GM12891 (cell line): Measurements from ENCODE around the gene ZMYND11.

ENCODE experiments used
- DNase-seq: peaks from one replicate; pipeline ENCODE4 v3.0.0; 2011; ENCODE audit warnings: low spot score; ENCODE audit not compliant: insufficient read length
- FAIRE-seq: peaks from 2 replicates; lab custom pipeline; 2011; peaks lifted over from hg19 to GRCh38; lab: Jason Lieb, UNC
- PAX5 ChIP-seq: IDR thresholded peaks from 2 replicates; pipeline ENCODE4 v1.6.1; 2011; ENCODE audit warnings: low read length, moderate library complexity, mild to moderate bottlenecking; ENCODE audit not compliant: insufficient read depth, severe bottlenecking
- POLR2A ChIP-seq: IDR thresholded peaks from 2 replicates; pipeline ENCODE4 v1.6.1; 2011; ENCODE audit warnings: low read depth, low read length, control low read depth
- POLR2AphosphoS5 ChIP-seq: IDR thresholded peaks from 2 replicates; pipeline ENCODE4 v1.6.1; 2011; ENCODE audit warnings: low read depth, low read length, control low read depth
- POU2F2 ChIP-seq: IDR thresholded peaks from 2 replicates; pipeline ENCODE4 v1.6.1; 2011; ENCODE audit warnings: low read depth, mild to moderate bottlenecking, control low read depth, low read length, moderate library complexity
- SPI1 ChIP-seq: IDR thresholded peaks from 2 replicates; pipeline ENCODE4 v1.6.1; 2011; ENCODE audit warnings: low read depth, low read length, control low read depth
- TAF1 ChIP-seq: IDR thresholded peaks from 2 replicates; pipeline ENCODE4 v1.6.1; 2011; ENCODE audit warnings: low read depth, low read length, control low read depth

Gene ZMYND11

DNA sequence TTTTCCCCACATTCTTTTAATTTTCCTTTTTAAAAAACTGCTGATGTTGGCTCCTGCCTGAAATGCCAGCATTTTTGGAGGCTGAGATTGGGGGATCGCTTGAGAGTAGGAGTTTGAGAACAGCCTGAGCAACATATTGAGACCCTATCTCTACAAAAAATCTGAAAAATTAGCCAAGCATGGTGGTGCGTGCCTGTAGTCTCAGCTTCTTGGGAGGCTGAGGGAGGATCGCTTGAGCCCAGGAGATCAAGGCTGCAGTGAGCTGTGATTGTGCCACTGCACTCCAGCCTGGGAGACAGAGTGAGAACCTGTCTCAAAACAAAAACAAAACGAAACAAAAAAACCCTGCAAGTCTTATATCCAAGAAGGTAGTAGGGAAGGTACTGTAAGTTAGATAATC, 51.7 kb downstream of the ZMYND11 start:
- DNase-seq (no peak), FAIRE-seq (no peak)
- TF ChIP-seq POU2F2 (no peak), POLR2AphosphoS5 (no peak), POLR2A (no peak), SPI1 (no peak), TAF1 (no peak), PAX5 (no peak)

DNA sequence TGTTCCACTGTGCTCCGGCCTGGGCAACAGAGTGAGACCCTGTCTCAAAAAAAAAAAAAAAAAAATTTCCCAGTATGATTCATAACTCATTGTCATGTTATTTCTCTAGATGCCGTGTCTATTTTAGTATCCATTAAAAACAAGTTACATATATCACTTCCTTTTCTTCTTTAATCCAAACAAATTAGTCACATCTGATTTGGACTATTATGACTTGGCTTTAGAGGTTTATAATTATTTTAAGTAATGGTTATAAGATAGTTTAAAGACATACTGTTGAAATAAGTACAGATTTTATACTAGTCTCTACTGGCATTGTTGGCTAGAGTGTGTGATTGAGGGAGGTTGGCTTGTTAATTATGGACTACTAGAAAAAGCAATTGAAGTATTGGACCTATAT, 53.3 kb downstream of the ZMYND11 start:
- FAIRE-seq (no peak), DNase-seq (no peak)
- TF ChIP-seq SPI1 (no peak), PAX5 (no peak), TAF1 (no peak), POLR2A (no peak), POLR2AphosphoS5 (no peak), POU2F2 (no peak)

DNA sequence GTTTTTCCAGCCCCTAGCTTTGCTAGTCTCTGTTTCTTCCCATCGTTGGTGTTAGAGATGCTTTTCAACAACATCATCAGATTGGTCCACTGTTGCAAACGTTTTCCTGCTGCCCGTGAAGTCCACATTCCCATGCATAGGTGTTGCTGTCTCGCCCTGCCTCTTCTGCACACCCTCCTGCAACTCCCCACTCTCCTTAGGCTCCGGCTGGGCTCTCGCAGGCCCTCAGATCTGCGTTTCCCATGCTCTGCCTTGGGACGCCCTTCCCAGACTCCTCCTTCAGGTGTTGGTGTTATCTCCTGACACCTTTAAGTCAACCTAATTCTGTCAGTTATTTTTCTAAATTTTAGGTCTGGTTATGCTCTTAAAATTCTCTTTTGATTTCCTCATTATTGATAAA, 55.0 kb downstream of the ZMYND11 start:
- TF ChIP-seq POLR2AphosphoS5 = no peak
- DNase-seq = no peak
- no peak for FAIRE-seq

DNA sequence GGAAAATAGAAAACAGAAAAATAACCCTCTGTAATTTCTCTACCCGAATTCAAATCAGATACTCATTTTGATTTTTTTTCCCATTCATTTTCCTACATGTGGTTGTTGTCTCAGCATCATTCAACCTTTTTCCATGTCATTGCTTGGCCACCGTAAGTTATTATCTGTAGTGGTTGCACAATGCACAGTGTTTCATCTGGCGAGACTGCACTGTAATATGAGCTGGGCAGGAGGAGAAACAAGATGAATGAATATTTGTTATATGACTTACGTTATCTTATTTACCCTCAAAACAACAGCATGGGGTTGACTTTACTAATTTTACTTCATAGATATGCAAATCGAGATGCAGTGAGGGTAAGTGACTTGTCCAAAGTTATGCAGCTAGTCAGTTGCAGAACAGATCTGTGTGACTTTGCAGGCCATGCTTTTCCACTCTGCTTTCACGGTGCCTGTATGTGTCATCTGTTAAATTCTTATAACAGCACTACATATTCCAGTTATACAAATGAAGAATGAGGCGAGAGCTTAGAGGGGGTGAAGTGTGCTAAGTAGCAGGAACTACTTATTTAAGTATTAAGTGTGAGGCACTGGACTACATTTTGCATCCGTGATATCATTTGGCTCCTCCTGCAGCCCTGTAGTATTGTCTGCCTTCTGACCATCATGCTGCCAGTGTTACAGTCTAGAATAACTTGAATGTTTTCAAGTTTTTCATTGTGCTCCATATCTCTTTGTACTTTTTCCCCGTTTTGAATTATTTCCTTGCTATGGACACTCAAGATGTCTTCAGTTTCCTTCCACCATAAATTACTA, 56.7 kb downstream of the ZMYND11 start:
- DNase-seq (no peak), FAIRE-seq (peak; percentile 40)
- no peak for TF ChIP-seq SPI1
- no peak for TF ChIP-seq TAF1
- TF ChIP-seq POU2F2 = no peak
- no peak for TF ChIP-seq POLR2A
- TF ChIP-seq PAX5 = no peak
- no peak for TF ChIP-seq POLR2AphosphoS5

DNA sequence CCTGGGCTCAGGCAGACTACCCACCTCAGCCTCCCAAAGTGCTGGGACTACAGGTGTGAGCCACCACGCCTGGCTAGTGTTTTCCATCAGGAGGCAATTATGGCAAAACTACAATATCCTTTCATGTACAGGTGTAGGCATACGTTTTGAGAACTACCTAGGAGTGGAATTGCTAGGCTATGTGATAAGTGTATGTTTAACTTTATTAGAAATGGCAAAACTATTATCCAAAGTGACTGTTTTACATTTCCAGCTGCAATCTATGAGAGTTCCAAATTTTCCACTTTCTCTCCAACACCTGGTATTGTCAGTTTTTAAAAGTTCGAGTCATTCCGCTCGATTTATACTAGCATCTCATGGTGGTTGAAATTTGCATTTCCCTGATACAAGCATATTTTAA, 59.0 kb downstream of the ZMYND11 start:
- TF ChIP-seq SPI1 (no peak), PAX5 (no peak), POLR2AphosphoS5 (no peak), TAF1 (no peak), POLR2A (no peak), POU2F2 (no peak)
- FAIRE-seq = no peak

DNA sequence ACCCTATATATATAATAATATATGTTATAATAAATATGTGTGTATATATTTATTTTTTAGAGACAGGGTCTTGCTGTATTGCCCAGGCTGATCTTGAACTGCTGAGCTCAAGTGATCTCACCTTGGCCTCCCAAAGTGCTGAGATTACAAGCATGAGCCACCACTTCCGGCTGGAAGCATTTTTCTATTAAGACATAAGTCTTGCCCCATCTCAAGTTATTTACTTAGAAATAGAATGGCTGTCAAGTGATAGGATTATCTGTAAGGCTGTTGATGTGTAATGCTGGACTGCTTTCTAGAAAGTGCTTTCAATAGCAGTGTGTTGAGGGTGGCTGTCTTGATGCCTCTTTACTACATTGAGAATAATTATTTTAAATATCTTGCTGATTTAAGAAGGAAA, 65.2 kb downstream of the ZMYND11 start:
- FAIRE-seq = no peak
- DNase-seq = no peak

More for the DNA sequence above, 59.0 kb downstream of the ZMYND11 start:
- DNase-seq = no peak

DNA sequence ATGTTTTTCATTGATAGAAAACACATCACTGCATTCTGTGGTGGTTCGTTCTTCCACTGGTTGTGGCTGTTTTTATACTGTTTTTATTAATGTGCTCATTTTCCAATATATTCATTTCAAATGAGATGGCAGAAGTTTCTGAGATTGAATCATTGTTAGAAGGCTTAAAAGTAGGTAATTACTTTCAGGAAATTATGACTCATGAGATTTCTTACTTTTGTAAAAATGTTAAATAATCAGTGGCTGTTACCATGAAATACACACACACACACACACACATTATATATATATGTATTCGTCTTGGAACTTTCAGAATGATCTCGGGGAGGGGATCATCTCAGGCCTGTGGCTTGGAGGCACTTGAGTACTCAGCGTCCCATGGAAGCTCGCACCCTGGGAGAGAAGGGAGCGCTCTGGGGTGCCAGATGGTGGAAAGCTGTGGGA, 66.1 kb downstream of the ZMYND11 start:
- TF ChIP-seq POLR2AphosphoS5 (no peak), SPI1 (no peak), TAF1 (no peak), POU2F2 (no peak), POLR2A (no peak)
- FAIRE-seq (no peak), DNase-seq (no peak)

More for the DNA sequence above, 65.2 kb downstream of the ZMYND11 start:
- TF ChIP-seq TAF1 (no peak), POLR2A (no peak), PAX5 (no peak), SPI1 (no peak), POLR2AphosphoS5 (no peak), POU2F2 (no peak)

DNA sequence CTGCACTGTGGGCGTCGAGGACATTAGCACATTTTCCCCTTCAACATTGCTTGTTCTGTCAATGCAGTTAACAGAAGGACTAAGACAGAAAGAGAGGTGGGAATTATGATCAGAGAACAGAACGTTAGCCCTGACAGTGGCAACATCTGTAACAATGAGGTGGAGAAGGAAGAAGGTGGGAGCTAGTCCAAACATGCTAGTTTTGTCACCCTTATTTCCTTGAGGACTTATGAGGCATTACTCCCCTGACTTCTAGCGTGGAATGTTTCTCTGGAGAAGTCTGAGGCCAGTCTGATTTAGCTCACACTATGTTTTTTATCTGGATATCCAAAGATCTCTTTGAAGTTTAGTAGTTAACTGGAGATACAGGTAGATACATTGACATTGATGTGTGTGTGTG, 73.4 kb downstream of the ZMYND11 start:
- no peak for DNase-seq
- FAIRE-seq = no peak
- TF ChIP-seq PAX5 = no peak
- no peak for TF ChIP-seq POLR2AphosphoS5
- no peak for TF ChIP-seq POLR2A
- TF ChIP-seq TAF1 = no peak
- TF ChIP-seq SPI1 = no peak
- no peak for TF ChIP-seq POU2F2

DNA sequence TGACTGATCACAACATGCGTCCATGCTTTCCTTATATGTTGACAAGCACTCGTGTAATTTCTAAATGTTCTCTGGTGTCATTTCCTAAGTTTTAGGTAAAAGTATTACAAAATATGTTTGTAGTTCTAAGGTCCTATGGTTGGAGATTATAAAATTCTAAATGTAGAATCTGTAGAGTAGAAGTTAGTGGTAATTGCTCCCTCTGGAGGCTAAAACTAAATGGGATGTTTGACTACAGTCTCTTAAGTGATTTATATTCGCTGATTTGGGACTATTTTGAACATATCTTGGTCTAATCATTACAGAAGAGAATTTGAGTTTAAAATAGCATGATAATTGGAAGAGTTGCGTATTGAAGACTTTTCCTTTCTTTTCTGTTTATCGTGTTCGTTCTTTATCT, 74.1 kb downstream of the ZMYND11 start:
- DNase-seq (no peak), FAIRE-seq (no peak)
- no peak for TF ChIP-seq POLR2AphosphoS5
- no peak for TF ChIP-seq POLR2A
- TF ChIP-seq TAF1 = no peak
- no peak for TF ChIP-seq POU2F2
- no peak for TF ChIP-seq PAX5

DNA sequence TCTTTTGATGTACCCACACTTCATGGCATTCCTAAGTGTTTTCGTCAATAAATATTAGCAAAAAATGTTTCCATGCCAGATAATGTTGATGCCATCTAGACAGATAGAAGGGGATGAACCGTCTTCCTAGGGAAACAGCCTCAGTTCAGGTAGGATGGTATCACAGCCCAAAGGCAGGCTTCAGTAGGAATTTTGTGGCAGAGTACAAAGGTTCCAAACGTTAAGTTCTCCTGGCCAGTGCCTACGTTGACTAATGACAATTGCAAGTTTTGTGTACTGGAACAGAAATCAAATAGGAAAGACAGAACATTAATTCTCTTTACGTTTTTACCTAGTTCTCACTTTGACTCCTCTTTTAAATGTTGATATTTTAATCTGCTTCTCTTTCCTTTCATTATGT, 75.0 kb downstream of the ZMYND11 start:
- no peak for DNase-seq
- TF ChIP-seq POLR2AphosphoS5 = no peak
- TF ChIP-seq PAX5 = no peak
- no peak for TF ChIP-seq POLR2A
- no peak for TF ChIP-seq POU2F2
- TF ChIP-seq TAF1 = no peak
- no peak for TF ChIP-seq SPI1
- no peak for FAIRE-seq

DNA sequence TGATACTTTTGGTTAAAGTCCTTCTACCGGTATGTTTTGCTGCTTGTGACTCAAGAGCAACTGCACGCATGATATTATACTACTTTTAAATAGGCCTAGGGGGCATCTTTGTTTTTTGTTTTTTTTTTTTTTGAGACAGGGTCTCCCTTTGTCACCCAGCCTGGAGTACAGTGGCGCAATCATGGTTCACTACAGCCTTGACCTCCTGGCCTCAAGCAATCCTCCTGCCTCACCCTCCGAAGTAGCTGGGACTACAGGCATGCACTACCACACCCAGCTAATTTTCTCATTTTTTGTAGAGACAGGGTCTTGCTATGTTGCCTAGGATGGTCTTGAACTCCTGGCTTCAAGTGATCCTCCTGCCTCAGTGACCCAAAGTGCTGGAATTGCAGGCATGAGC, 80.2 kb downstream of the ZMYND11 start:
- DNase-seq (no peak), FAIRE-seq (no peak)
- TF ChIP-seq TAF1 (no peak), POLR2AphosphoS5 (no peak), PAX5 (no peak), POU2F2 (no peak), SPI1 (no peak), POLR2A (no peak)

DNA sequence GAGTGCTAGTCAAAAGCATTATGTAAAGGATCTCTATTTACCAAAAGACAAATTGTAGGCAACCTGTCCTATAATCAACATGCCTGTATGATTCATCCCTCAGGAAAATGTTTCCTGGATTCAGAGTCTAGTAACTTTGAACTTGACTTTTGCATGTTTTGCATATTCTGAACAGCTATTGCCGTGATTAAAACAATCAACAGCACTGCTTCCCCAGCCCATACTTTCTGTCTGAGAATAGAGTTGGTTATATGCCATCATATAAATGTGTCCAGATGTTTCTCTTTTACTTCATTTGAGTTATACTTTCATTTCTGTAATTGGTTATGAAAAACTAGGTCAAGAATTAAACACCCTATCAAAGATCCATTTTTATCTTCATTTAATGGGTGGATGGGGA, 83.5 kb downstream of the ZMYND11 start:
- FAIRE-seq = peak; percentile 66
- DNase-seq = no peak
- no peak for TF ChIP-seq PAX5
- TF ChIP-seq POU2F2 = no peak
- no peak for TF ChIP-seq POLR2A
- TF ChIP-seq TAF1 = no peak
- no peak for TF ChIP-seq SPI1
- no peak for TF ChIP-seq POLR2AphosphoS5
